Caco-2 (cell line): ENCODE measurements around the gene RRAGC. TPM values are rescaled to one million over a fixed set of nuclear protein-coding genes. Genes with fewer than 3 reads are reported as not detected.
A peak's percentile ranks its signal among the peaks of the same experiment; 100 is the strongest.

ENCODE experiments used
- BruUV-seq: library from RNA; stranded (reverse); fragments of 400-500 nt; replicated peaks from 2 replicates; lab custom pipeline; 2021; lab: Mats Ljungman, UMichigan
- CTCF ChIA-PET: fragments of 300-600 bp; sonication (Branson Sonifier 250); formaldehyde crosslinking; loops from one replicate; lab custom pipeline; 2022; ENCODE audit warnings: antibody characterized with exemption; lab: Charles Lee
- POLR2A ChIA-PET: fragments of 300-600 bp; sonication (Branson Sonifier 250); formaldehyde crosslinking; loops from one replicate; lab custom pipeline; 2022; ENCODE audit warnings: antibody characterized with exemption; lab: Charles Lee
- DNase-seq, 2 experiments: peaks; one replicate each; pipeline versions ENCODE4 v3.0.0 to v3.0.0-alpha.2; 2020 to 2022
- H3K27me3 ChIP-seq: replicated peaks from 2 replicates; pipeline ENCODE4 v1.6.0; 2011; ENCODE audit warnings: low read length; ENCODE audit not compliant: control insufficient read depth, insufficient read depth
- H3K36me3 ChIP-seq: 2 replicates; pipeline ENCODE4 v1.5.1; 2011; ENCODE audit warnings: low read length; ENCODE audit not compliant: control insufficient read depth, insufficient read depth
- H3K4me1 ChIP-seq: fragments of 250-450 bp; sonication (Bioruptor Pico); 2 replicates; pipeline ENCODE4 v1.5.1; 2020; ENCODE audit warnings: mild to moderate bottlenecking
- H3K4me3 ChIP-seq: 2 replicates; pipeline ENCODE4 v1.5.1; 2011; ENCODE audit warnings: low read depth, mild to moderate bottlenecking, control low read depth, low read length
- H3K9me3 ChIP-seq: fragments of 250-450 bp; sonication (Bioruptor Pico); 2 replicates; pipeline ENCODE4 v1.5.1; 2020; ENCODE audit warnings: mild to moderate bottlenecking, moderate library complexity
- H3K27ac Mint-ChIP-seq: one replicate; pipeline ENCODE4 v1.8.0; 2022; ENCODE audit warnings: mixed read lengths; ENCODE audit not compliant: unreplicated experiment
- H3K27me3 Mint-ChIP-seq: one replicate; pipeline ENCODE4 v1.8.0; 2022; ENCODE audit warnings: mixed read lengths; ENCODE audit not compliant: insufficient read depth, unreplicated experiment
- H3K36me3 Mint-ChIP-seq: one replicate; pipeline ENCODE4 v1.8.0; 2022; ENCODE audit warnings: mild to moderate bottlenecking, mixed read lengths; ENCODE audit not compliant: insufficient read depth, unreplicated experiment
- H3K4me1 Mint-ChIP-seq: one replicate; pipeline ENCODE4 v1.8.0; 2022; ENCODE audit warnings: low read depth, mixed read lengths; ENCODE audit not compliant: unreplicated experiment
- H3K4me3 Mint-ChIP-seq: one replicate; pipeline ENCODE4 v1.8.0; 2022; ENCODE audit warnings: mild to moderate bottlenecking, moderate library complexity, mixed read lengths; ENCODE audit not compliant: unreplicated experiment
- H3K9me3 Mint-ChIP-seq: one replicate; pipeline ENCODE4 v1.8.0; 2022; ENCODE audit warnings: mixed read lengths; ENCODE audit not compliant: unreplicated experiment
- CTCF ChIP-seq, 2 experiments: fragments of 200-600 bp in 1 of 2; IDR thresholded peaks; 1 replicate in 1 of 2; 2 replicates in 1 of 2; pipeline versions ENCODE4 v1.5.1 to v1.8.0; 2011 to 2022; ENCODE audit warnings: antibody characterized with exemption in 1 of 2, control low read depth in 1 of 2, inconsistent platforms in 1 of 2, low read depth in 1 of 2, low read length in 1 of 2, mild to moderate bottlenecking in 1 of 2, moderate library complexity in 1 of 2; ENCODE audit not compliant: insufficient read depth in 1 of 2, severe bottlenecking in 1 of 2, unreplicated experiment in 1 of 2
- intact Hi-C: fragments of 100-400 bp; cut with micrococcal nuclease; formaldehyde crosslinking; loops from one replicate; pipeline ENCODE4 v1.10.0; 2022; ENCODE audit not compliant: unreplicated experiment
- total RNA-seq: library from RNA; stranded (reverse); gene quantifications from 2 replicates; pipeline ENCODE4 v1.2.3, GENCODE V29; 2022

RRAGC gene
- total RNA-seq, 1 experiment from 2014 or later = 16.0 TPM

DNA sequence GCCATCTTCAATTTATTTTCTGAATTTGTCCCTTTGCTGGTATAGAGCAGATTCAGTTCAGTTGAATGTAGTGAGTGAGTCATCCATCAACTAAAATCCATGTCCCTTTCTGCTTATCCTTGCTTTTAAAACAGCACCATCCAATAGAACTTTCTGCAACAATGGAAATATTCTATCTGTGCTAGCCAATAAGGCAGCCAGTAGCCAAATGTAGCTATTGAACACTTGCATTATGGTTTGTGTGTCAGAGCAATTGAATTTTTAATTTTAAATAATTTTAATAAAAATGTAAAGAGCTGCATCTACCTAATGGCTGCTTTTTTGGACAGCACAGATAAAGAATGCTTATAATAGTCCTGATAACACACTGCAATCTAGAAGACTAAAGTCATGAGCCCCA is 21.9 kb upstream of the RRAGC start, which contains the start of gene GJA9:
Gene GJA9 (minus strand): TSS at position 101 of the 400 bp plus-strand sequence. CDS start 5,489 bp downstream, outside the sequence.
- Histone ChIP-seq H3K4me3 (no peak within 1 kb of the TSS), H3K9me3 (no peaks in the 10 kb centered on the region), H3K27me3 (no peaks in the 10 kb centered on the region), H3K36me3 (no peaks in the 10 kb centered on the region), H3K4me1 (no peaks in the 10 kb centered on the region)
- POLR2A ChIA-PET = no interaction called here
- H3K4me1 Mint-ChIP-seq = no peaks in the 10 kb centered on the region
- H3K36me3 Mint-ChIP-seq = no peaks in the 10 kb centered on the region
- intact Hi-C loops = no loop called here
- no peaks in the 10 kb centered on the region for H3K9me3 Mint-ChIP-seq
- TF ChIP-seq CTCF (IDR thresholded peaks at IDR 0.05; ENCODE audit: insufficient read depth in 1 of 2, low read depth in 1 of 2, low read length in 1 of 2, severe bottlenecking in 1 of 2, unreplicated experiment in 1 of 2) = no peak
- no TSS peak for BruUV-seq
- CTCF ChIA-PET = no interaction called here
- no peak within 1 kb of the TSS for H3K27ac Mint-ChIP-seq
- DNase-seq = no peak
- H3K4me3 Mint-ChIP-seq = no peak within 1 kb of the TSS
- H3K27me3 Mint-ChIP-seq = no peaks in the 10 kb centered on the region

DNA sequence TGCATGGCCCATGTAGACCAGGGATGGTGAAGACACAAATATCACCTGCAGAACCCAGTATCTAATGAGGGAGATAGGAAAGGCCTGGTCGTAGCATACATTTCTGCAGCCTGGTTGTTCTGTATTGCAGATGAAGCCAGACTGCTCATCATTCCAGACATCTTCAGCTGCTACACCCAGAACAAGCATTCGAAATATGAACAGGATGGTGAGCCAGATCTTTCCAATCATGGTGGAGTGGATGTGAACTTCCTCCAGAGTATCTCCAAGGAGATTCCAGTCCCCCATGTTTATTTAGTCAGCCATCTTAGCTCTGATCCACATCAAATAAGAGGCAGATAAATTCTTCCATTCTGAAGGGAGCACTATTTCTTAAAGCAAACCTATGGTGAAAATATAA is 16.2 kb upstream of the RRAGC start:
- intact Hi-C loops = loop anchor here (10.0 kb wide), 1 partner anchor 219 kb away; no protein-coding TSS in a partner anchor
- Histone ChIP-seq H3K4me1 (no peaks in the 10 kb centered on the region), H3K27me3 (no peaks in the 10 kb centered on the region), H3K4me3 (no peak overlapping the region), H3K9me3 (no peaks in the 10 kb centered on the region), H3K36me3 (no peaks in the 10 kb centered on the region)
- no peak for DNase-seq
- H3K27ac Mint-ChIP-seq = no peak overlapping the region
- ChIA-PET CTCF (interaction anchor here (0.5 kb wide), 1 partner anchor 221 kb away, joined by 3 read pairs; no protein-coding TSS in a partner anchor), POLR2A (no interaction called here)
- no peak overlapping the region for H3K4me3 Mint-ChIP-seq
- no peaks in the 10 kb centered on the region for H3K36me3 Mint-ChIP-seq
- H3K9me3 Mint-ChIP-seq = no peaks in the 10 kb centered on the region
- BruUV-seq = no TSS peak
- H3K4me1 Mint-ChIP-seq = peaks cover 7% of the 10 kb centered on the region
- no peak for TF ChIP-seq CTCF (IDR thresholded peaks at IDR 0.05; ENCODE audit: insufficient read depth in 1 of 2, low read depth in 1 of 2, low read length in 1 of 2, severe bottlenecking in 1 of 2, unreplicated experiment in 1 of 2)
- H3K27me3 Mint-ChIP-seq = no peaks in the 10 kb centered on the region

- H3K4me3 Mint-ChIP-seq = peak within 1 kb of the TSS; percentile 78
- H3K27me3 Mint-ChIP-seq = no peaks in the 10 kb centered on the region
- peak within 1 kb of the TSS; percentile 59 for H3K4me3 ChIP-seq
- H3K9me3 Mint-ChIP-seq = no peaks in the 10 kb centered on the region
- no peak for TF ChIP-seq CTCF (IDR thresholded peaks at IDR 0.05; ENCODE audit: insufficient read depth in 1 of 2, low read depth in 1 of 2, low read length in 1 of 2, severe bottlenecking in 1 of 2, unreplicated experiment in 1 of 2)
- H3K27ac Mint-ChIP-seq = no peak within 1 kb of the TSS
- H3K27me3 ChIP-seq = no peaks in the 10 kb centered on the region
- H3K9me3 ChIP-seq = no peaks in the 10 kb centered on the region
- peaks cover 6% of the 10 kb centered on the region for H3K36me3 Mint-ChIP-seq
- no TSS peak for BruUV-seq
- POLR2A ChIA-PET = interaction anchor here (0.6 to 0.7 kb wide), 2 partner anchors 8 to 117 kb away, joined by 4 to 10 read pairs; no protein-coding TSS in a partner anchor
- H3K4me1 Mint-ChIP-seq = peaks cover 7% of the 10 kb centered on the region
- intact Hi-C loops = loop anchor here (5.0 to 10.0 kb wide), 2 partner anchors 94 to 222 kb away; no protein-coding TSS in a partner anchor
- CTCF ChIA-PET = no interaction called here
- no peaks in the 10 kb centered on the region for H3K36me3 ChIP-seq
- peak; percentile 93 to 94 for DNase-seq
- H3K4me1 ChIP-seq = no peaks in the 10 kb centered on the region
These were observed 13.7 kb upstream of the RRAGC start, which contains the start of gene MYCBP for GRCh38 chr1:38873027-38873969. Gene MYCBP, minus strand, starts transcription at chr1:38873348. Its CDS starts 43 bp downstream, at chr1:38873305.
